ENCODE results near the gene NLRP1. TPM values are rescaled to one million over a fixed set of nuclear protein-coding genes. Genes with fewer than 3 reads are reported as not detected.
A peak's percentile ranks its signal among the peaks of the same experiment; 100 is the strongest.

NLRP1 gene
- total and polyA plus RNA-seq, 7 experiments from 2014 or later, result 27.7 to 360 (median 241) TPM

- ChIA-PET CTCF (interaction anchor here (0.6 kb wide), 1 partner anchor 894 kb away, joined by 3 read pairs; no protein-coding TSS in a partner anchor), POLR2A (interaction anchor here (0.6 kb wide), 3 partner anchors 30 to 90 kb away, joined by 3 read pairs; a partner anchor contains a TSS)
- Histone ChIP-seq H3K27ac (ENCODE audit: low read depth, low read length) (no peak overlapping the region), H3K4me3 (ENCODE audit: low read length) (no peak overlapping the region), H3K4me1 (ENCODE audit: control insufficient read depth in 2 of 2, insufficient read depth in 2 of 2, low read length in 2 of 2) (no peaks in the 10 kb centered on the region), H3K27me3 (ENCODE audit: control insufficient read depth in 2 of 2, insufficient read depth in 2 of 2, low read length in 2 of 2) (no peaks in the 10 kb centered on the region), H3K9me3 (ENCODE audit: control insufficient read depth in 2 of 3, low read length in 3 of 3) (no peaks in the 10 kb centered on the region), H3K36me3 (ENCODE audit: control insufficient read depth in 2 of 3, insufficient read depth in 3 of 3, low read length in 3 of 3) (peaks cover 24 to 93% (median 31%) of the 10 kb centered on the region in 3 experiments)
- H3K27me3 Mint-ChIP-seq, result no peaks in the 10 kb centered on the region
- intact Hi-C loops (cut with micrococcal nuclease), result no loop called here
- ATAC-seq, result no peak
- no peaks in the 10 kb centered on the region for H3K9me3 Mint-ChIP-seq
- peaks cover 14 to 61% (median 27%) of the 10 kb centered on the region in 5 donors for H3K36me3 Mint-ChIP-seq
- H3K27ac Mint-ChIP-seq, result peak overlapping the region in 1 of 9 donors; percentile 17
- peaks cover 0 to 11% (median 0%) of the 10 kb centered on the region in 7 donors for H3K4me1 Mint-ChIP-seq
- H3K4me3 Mint-ChIP-seq, result no peak overlapping the region
- DNase-seq, result no peak
Observed at GRCh38 chr17:5530265-5531084, 53.8 kb downstream of the NLRP1 start.

DNA sequence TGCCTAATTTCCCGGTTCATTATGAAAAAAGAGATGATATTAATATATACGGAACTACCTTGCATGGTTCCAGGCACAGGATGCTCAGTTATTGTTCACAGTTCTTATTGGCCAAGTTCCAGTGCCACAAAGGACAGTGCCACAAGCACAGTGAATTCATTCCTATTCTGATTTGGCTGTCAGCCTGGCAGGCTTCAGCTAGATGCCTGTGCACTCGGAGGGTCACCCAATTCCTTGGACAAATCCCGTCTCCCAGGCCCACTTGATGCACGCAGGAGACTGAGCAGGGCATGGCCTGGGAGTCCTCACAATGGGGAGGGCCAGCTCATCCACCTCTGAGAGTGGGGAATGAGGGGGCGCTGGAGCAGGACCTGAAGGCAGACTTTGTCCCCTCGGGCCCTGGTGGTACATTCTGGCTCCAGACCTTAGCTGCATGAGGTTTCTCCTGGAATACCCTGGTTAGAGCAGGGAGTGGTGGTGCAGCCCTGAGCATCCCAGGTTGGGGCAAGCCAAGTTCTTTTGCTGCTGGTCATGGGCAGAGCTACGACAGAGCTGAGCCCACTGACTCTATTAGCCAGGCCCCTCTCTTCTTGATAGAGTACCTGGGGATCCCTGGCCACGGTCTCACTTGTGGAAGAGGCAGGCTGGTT is 56.6 kb downstream of the NLRP1 start:
- Histone ChIP-seq H3K4me3 (ENCODE audit: low read length) (no peak overlapping the region), H3K9me3 (ENCODE audit: control insufficient read depth in 2 of 3, low read length in 3 of 3) (no peaks in the 10 kb centered on the region), H3K27ac (ENCODE audit: low read depth, low read length) (no peak overlapping the region), H3K4me1 (ENCODE audit: control insufficient read depth in 2 of 2, insufficient read depth in 2 of 2, low read length in 2 of 2) (no peaks in the 10 kb centered on the region), H3K27me3 (ENCODE audit: control insufficient read depth in 2 of 2, insufficient read depth in 2 of 2, low read length in 2 of 2) (no peaks in the 10 kb centered on the region), H3K36me3 (ENCODE audit: control insufficient read depth in 2 of 3, insufficient read depth in 3 of 3, low read length in 3 of 3) (peaks cover 22 to 95% (median 39%) of the 10 kb centered on the region in 3 experiments)
- Mint-ChIP-seq H3K27me3 (no peaks in the 10 kb centered on the region), H3K9me3 (no peaks in the 10 kb centered on the region), H3K27ac (peak overlapping the region in 1 of 9 donors; percentile 26), H3K4me3 (no peak overlapping the region), H3K36me3 (peaks cover 14 to 69% (median 37%) of the 10 kb centered on the region in 5 donors), H3K4me1 (peaks cover 0 to 11% (median 0%) of the 10 kb centered on the region in 7 donors)
- ATAC-seq, result no peak
- intact Hi-C loops (cut with micrococcal nuclease), result no loop called here
- ChIA-PET CTCF (no interaction called here), POLR2A (interaction anchor here (1.6 kb wide), 1 partner anchor 12 kb away, joined by 6 read pairs; no protein-coding TSS in a partner anchor)
- DNase-seq, result no peak

- CTCF ChIA-PET, result no interaction called here
- H3K27me3 Mint-ChIP-seq, result no peaks in the 10 kb centered on the region
Observed at GRCh38 chr17:5526821-5527598, 57.3 kb downstream of the NLRP1 start.

GRCh38 chr17:5523249-5523648 is 61.1 kb downstream of the NLRP1 start:
- Histone ChIP-seq H3K4me3 (ENCODE audit: low read length) (no peak overlapping the region), H3K4me1 (ENCODE audit: control insufficient read depth in 2 of 2, insufficient read depth in 2 of 2, low read length in 2 of 2) (no peaks in the 10 kb centered on the region), H3K9me3 (ENCODE audit: control insufficient read depth in 2 of 3, low read length in 3 of 3) (no peaks in the 10 kb centered on the region), H3K27me3 (ENCODE audit: control insufficient read depth in 2 of 2, insufficient read depth in 2 of 2, low read length in 2 of 2) (no peaks in the 10 kb centered on the region), H3K27ac (ENCODE audit: low read depth, low read length) (no peak overlapping the region), H3K36me3 (ENCODE audit: control insufficient read depth in 2 of 3, insufficient read depth in 3 of 3, low read length in 3 of 3) (peaks cover 8 to 81% (median 9%) of the 10 kb centered on the region in 3 experiments)
- Mint-ChIP-seq H3K27ac (peak overlapping the region in 2 of 9 donors; percentile 65 to 72), H3K9me3 (no peaks in the 10 kb centered on the region), H3K36me3 (peaks cover 15 to 50% (median 27%) of the 10 kb centered on the region in 5 donors), H3K4me3 (no peak overlapping the region), H3K27me3 (no peaks in the 10 kb centered on the region), H3K4me1 (peaks cover 0 to 11% (median 0%) of the 10 kb centered on the region in 7 donors)
- no peak for DNase-seq
- ChIA-PET POLR2A (interaction anchor here (0.6 kb wide), 1 partner anchor 1965 kb away, joined by 4 read pairs; no protein-coding TSS in a partner anchor), CTCF (no interaction called here)
- no peak for ATAC-seq
- intact Hi-C loops (cut with micrococcal nuclease), result no loop called here

More at GRCh38 chr17:5526821-5527598, 57.3 kb downstream of the NLRP1 start:
- DNase-seq, result peak in 1 of 9 donors; percentile 56
- POLR2A ChIA-PET, result interaction anchor here (1.6 kb wide), 1 partner anchor 12 kb away, joined by 6 read pairs; no protein-coding TSS in a partner anchor
- Histone ChIP-seq H3K27me3 (ENCODE audit: control insufficient read depth in 2 of 2, insufficient read depth in 2 of 2, low read length in 2 of 2) (no peaks in the 10 kb centered on the region), H3K27ac (ENCODE audit: low read depth, low read length) (no peak overlapping the region), H3K36me3 (ENCODE audit: control insufficient read depth in 2 of 3, insufficient read depth in 3 of 3, low read length in 3 of 3) (peaks cover 17 to 95% (median 34%) of the 10 kb centered on the region in 3 experiments), H3K4me3 (ENCODE audit: low read length) (no peak overlapping the region), H3K4me1 (ENCODE audit: control insufficient read depth in 2 of 2, insufficient read depth in 2 of 2, low read length in 2 of 2) (no peaks in the 10 kb centered on the region), H3K9me3 (ENCODE audit: control insufficient read depth in 2 of 3, low read length in 3 of 3) (no peaks in the 10 kb centered on the region)
- ATAC-seq, result peak; percentile 51
- Mint-ChIP-seq H3K4me3 (no peak overlapping the region), H3K4me1 (peaks cover 0 to 11% (median 0%) of the 10 kb centered on the region in 7 donors), H3K9me3 (no peaks in the 10 kb centered on the region), H3K27ac (peak overlapping the region in 4 of 9 donors; percentile 9 to 62 (median 18)), H3K36me3 (peaks cover 10 to 64% (median 36%) of the 10 kb centered on the region in 5 donors)
- intact Hi-C loops (cut with micrococcal nuclease), result no loop called here

DNA sequence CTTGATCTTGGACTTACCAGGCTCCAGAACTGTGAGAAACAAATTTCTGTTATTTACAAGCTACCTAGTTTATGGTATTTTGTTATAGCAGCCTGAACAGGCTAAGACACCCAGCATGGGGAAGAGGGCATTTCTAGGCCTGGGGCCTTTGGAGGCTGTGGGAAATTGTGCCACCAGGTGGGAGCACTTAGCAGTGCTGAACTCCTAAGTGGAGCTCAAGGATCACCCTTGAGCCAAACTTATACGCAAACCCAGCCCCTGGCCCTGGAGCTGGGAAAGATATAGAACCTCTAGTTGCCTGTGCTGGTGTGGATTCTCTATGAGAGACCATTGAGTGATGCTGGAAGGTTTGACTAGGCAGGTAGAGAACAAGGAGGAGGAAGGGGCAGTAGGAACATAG is 61.8 kb downstream of the NLRP1 start:
- POLR2A ChIA-PET, result no interaction called here

More for the DNA sequence above, 61.8 kb downstream of the NLRP1 start:
- Mint-ChIP-seq H3K27ac (peak overlapping the region in 6 of 9 donors; percentile 23 to 76 (median 34)), H3K36me3 (peaks cover 20 to 52% (median 35%) of the 10 kb centered on the region in 5 donors), H3K9me3 (no peaks in the 10 kb centered on the region), H3K4me1 (peaks cover 0 to 11% (median 0%) of the 10 kb centered on the region in 7 donors), H3K4me3 (no peak overlapping the region), H3K27me3 (no peaks in the 10 kb centered on the region)
- H3K9me3 ChIP-seq (ENCODE audit: control insufficient read depth in 2 of 3, low read length in 3 of 3), result no peaks in the 10 kb centered on the region
- ATAC-seq, result no peak
- no peaks in the 10 kb centered on the region for H3K4me1 ChIP-seq (ENCODE audit: control insufficient read depth in 2 of 2, insufficient read depth in 2 of 2, low read length in 2 of 2)
- H3K27me3 ChIP-seq (ENCODE audit: control insufficient read depth in 2 of 2, insufficient read depth in 2 of 2, low read length in 2 of 2), result no peaks in the 10 kb centered on the region
- peaks cover 8 to 81% (median 9%) of the 10 kb centered on the region in 3 experiments for H3K36me3 ChIP-seq (ENCODE audit: control insufficient read depth in 2 of 3, insufficient read depth in 3 of 3, low read length in 3 of 3)
- H3K27ac ChIP-seq (ENCODE audit: low read depth, low read length), result no peak overlapping the region
- intact Hi-C loops (cut with micrococcal nuclease), result no loop called here
- DNase-seq, result no peak
- no peak overlapping the region for H3K4me3 ChIP-seq (ENCODE audit: low read length)
- CTCF ChIA-PET, result no interaction called here
